Measurements from ENCODE around the gene NOC2L.

The NOC2L gene

GRCh38 chr1:908661-909060 is 50.4 kb downstream of the NOC2L start:
- no peak for DNase-seq (ENCODE audit: insufficient read length, low spot score)
- TF ChIP-seq CTCF (IDR thresholded peaks at IDR 0.05; ENCODE audit: insufficient read depth, missing control alignments) = no peak
- no peak for FAIRE-seq

GRCh38 chr1:907611-908451 is 51.2 kb downstream of the NOC2L start:
- FAIRE-seq = no peak
- no peak for TF ChIP-seq CTCF (IDR thresholded peaks at IDR 0.05; ENCODE audit: insufficient read depth, missing control alignments)
- no peak for DNase-seq (ENCODE audit: insufficient read length, low spot score)

GRCh38 chr1:906600-907420 is 52.2 kb downstream of the NOC2L start:
- FAIRE-seq (no peak), DNase-seq (ENCODE audit: insufficient read length, low spot score) (no peak)
- no peak for TF ChIP-seq CTCF (IDR thresholded peaks at IDR 0.05; ENCODE audit: insufficient read depth, missing control alignments)

- DNase-seq (ENCODE audit: insufficient read length, low spot score) (no peak), FAIRE-seq (no peak)
- TF ChIP-seq CTCF (IDR thresholded peaks at IDR 0.05; ENCODE audit: insufficient read depth, missing control alignments) = no peak
These were observed 53.1 kb downstream of the NOC2L start for GRCh38 chr1:905811-906599.

- DNase-seq (ENCODE audit: insufficient read length, low spot score) (no peak), FAIRE-seq (no peak)
- TF ChIP-seq CTCF (IDR thresholded peaks at IDR 0.05; ENCODE audit: insufficient read depth, missing control alignments) = no peak
These were observed 53.8 kb downstream of the NOC2L start for GRCh38 chr1:905071-905749.

GRCh38 chr1:904310-904950 is 54.6 kb downstream of the NOC2L start:
- DNase-seq (ENCODE audit: insufficient read length, low spot score) (peak; percentile 55), FAIRE-seq (no peak)
- TF ChIP-seq CTCF (IDR thresholded peaks at IDR 0.05; ENCODE audit: insufficient read depth, missing control alignments) = peak; percentile 82
